Gastroesophageal sphincter (tissue), 3 donors: ENCODE results near the gene ULK1.

Experiments used
- EP300 ChIP-seq: sonication (generic); formaldehyde crosslinking; IDR thresholded peaks from one replicate; pipeline ENCODE4 v1.6.1; 2017; ENCODE audit warnings: antibody characterized with exemption, mild to moderate bottlenecking
- POLR2A ChIP-seq, 2 donors: fragments of 450-650 bp; IDR thresholded peaks; one replicate each; pipeline ENCODE4 v1.6.1; 2017; ENCODE audit warnings: antibody characterized with exemption in 2 of 2, mild to moderate bottlenecking in 2 of 2, moderate library complexity in 1 of 2
- POLR2AphosphoS5 ChIP-seq: sonication (generic); formaldehyde crosslinking; IDR thresholded peaks from one replicate; pipeline ENCODE4 v1.6.1; 2017; ENCODE audit warnings: antibody characterized with exemption
- TF ChIP-seq, protein P1 (sequence below), 4 experiments: fragments of 200-600 bp in 2 of 4; fragments of 450-650 bp in 2 of 4; sonication (generic) in 1 of 4; IDR thresholded peaks; one replicate each; pipeline ENCODE4 v1.5.1; 2017 to 2019; ENCODE audit warnings: antibody characterized with exemption in 4 of 4, mild to moderate bottlenecking in 2 of 4, moderate library complexity in 2 of 4

DNA sequence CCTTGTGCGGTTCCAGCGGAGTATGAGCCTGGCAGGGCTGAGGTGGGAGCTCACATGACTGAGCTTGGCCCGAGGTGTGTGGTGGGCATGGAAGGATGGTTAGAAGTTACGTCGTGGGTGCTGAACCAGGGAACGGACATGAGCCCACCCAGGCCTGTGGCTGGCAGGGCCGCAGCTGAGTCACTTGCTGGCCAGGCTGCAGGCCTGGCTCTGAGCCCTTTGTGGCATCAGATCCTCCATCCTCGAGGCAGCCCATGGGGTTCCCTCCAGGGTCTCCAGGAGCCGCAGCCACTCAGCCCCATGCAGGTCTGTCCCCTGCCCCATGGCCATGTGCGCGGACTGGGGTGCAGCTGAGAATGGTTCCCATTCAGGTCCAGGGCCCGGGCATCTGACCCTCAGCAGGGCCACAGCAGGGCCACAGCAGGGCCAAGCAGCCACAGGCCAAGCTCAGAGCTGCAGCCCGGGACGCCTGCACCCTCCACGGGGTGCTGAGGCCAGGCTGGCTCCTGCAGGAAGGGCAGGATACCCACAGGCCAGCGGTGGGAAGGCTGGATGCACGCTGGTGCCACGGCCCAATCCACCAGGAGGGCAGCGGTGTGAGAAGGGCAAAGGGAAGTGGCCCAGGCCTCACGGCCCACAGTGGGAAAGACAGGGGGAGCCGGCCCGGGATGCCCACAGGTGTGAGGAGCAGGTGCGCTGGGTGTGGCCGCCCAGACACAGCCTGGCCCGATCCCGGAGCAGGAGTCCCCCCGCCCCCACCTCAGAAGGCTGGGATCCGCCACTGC, 26.3 kb upstream of the ULK1 start:
- TF ChIP-seq POLR2A (IDR thresholded peaks at IDR 0.05) (no peak), POLR2AphosphoS5 (no peak), EP300 (no peak)
- TF ChIP-seq, protein P1, sequence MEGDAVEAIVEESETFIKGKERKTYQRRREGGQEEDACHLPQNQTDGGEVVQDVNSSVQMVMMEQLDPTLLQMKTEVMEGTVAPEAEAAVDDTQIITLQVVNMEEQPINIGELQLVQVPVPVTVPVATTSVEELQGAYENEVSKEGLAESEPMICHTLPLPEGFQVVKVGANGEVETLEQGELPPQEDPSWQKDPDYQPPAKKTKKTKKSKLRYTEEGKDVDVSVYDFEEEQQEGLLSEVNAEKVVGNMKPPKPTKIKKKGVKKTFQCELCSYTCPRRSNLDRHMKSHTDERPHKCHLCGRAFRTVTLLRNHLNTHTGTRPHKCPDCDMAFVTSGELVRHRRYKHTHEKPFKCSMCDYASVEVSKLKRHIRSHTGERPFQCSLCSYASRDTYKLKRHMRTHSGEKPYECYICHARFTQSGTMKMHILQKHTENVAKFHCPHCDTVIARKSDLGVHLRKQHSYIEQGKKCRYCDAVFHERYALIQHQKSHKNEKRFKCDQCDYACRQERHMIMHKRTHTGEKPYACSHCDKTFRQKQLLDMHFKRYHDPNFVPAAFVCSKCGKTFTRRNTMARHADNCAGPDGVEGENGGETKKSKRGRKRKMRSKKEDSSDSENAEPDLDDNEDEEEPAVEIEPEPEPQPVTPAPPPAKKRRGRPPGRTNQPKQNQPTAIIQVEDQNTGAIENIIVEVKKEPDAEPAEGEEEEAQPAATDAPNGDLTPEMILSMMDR (IDR thresholded peaks at IDR 0.05): no peak
